HG02970 (cell line): ENCODE results near the gene SAMD1.
"Not testable (repeated sequence)": the region's sequence is repeated elsewhere in the genome, so short reads cannot be mapped to it uniquely, and the experiment has no call there.

Experiments used
- ATAC-seq: cut with Tn5 transposase; IDR thresholded peaks from one replicate; pipeline ENCODE4 v1.9.1; 2021; ENCODE audit warnings: mild to moderate bottlenecking, moderate library complexity, moderate number of reproducible peaks; ENCODE audit not compliant: unreplicated experiment, low FRiP score

The SAMD1 gene

GRCh38 chr19:14042659-14043608 lies 47.6 kb downstream of the SAMD1 start:
- not testable (repeated sequence) for ATAC-seq

GRCh38 chr19:14039181-14039580 lies 51.4 kb downstream of the SAMD1 start:
- no peak for ATAC-seq
